Vagina (tissue), 2 donors: ENCODE measurements around the gene VIPR2. TPM values are rescaled to one million over a fixed set of nuclear protein-coding genes. Genes with fewer than 3 reads are reported as not detected.
"Not testable (repeated sequence)": the region's sequence is repeated elsewhere in the genome, so short reads cannot be mapped to it uniquely, and the experiment has no call there.

Experiments
- DNase-seq, 2 donors: peaks; one replicate each; pipeline ENCODE4 v3.0.0-alpha.2; 2017; ENCODE audit errors: extremely low spot score in 2 of 2
- H3K27ac ChIP-seq: fragments of 200-600 bp; sonication (generic); one replicate; pipeline ENCODE4 v1.5.1; 2019
- H3K27me3 ChIP-seq: fragments of 200-600 bp; sonication (generic); one replicate; pipeline ENCODE4 v1.5.1; 2019
- H3K36me3 ChIP-seq, 2 donors: fragments of 200-600 bp; sonication (generic); one replicate each; pipeline ENCODE4 v1.5.1; 2017 to 2019
- H3K4me1 ChIP-seq: fragments of 200-600 bp; sonication (generic); one replicate; pipeline ENCODE4 v1.5.1; 2019
- H3K4me3 ChIP-seq, 2 donors: fragments of 200-600 bp; sonication (generic); 1 replicate in 1 of 2; 2 replicates in 1 of 2; pipeline ENCODE4 v1.5.1; 2016 to 2019
- H3K9me3 ChIP-seq: fragments of 200-600 bp; sonication (generic); one replicate; pipeline ENCODE4 v1.5.1; 2019
- CTCF ChIP-seq, 3 experiments: fragments of 450-650 bp in 2 of 3; fragments of 200-600 bp in 1 of 3; sonication (generic) in 1 of 3; IDR thresholded peaks; one replicate each; pipeline ENCODE4 v1.5.1; 2017 to 2019; ENCODE audit warnings: antibody characterized with exemption in 3 of 3, mild to moderate bottlenecking in 2 of 3, moderate library complexity in 2 of 3
- POLR2A ChIP-seq, 2 donors: fragments of 450-650 bp; IDR thresholded peaks; one replicate each; pipeline ENCODE4 v1.6.1; 2017; ENCODE audit warnings: antibody characterized with exemption in 2 of 2, mild to moderate bottlenecking in 2 of 2, moderate library complexity in 2 of 2
- POLR2AphosphoS5 ChIP-seq, 2 donors: sonication (generic); formaldehyde crosslinking; IDR thresholded peaks; one replicate each; pipeline ENCODE4 v1.9.0; 2017; ENCODE audit warnings: antibody characterized with exemption in 2 of 2, mild to moderate bottlenecking in 2 of 2, low read depth in 1 of 2; ENCODE audit not compliant: insufficient read depth in 1 of 2
- intact Hi-C: fragments of 100-400 bp; cut with DNase I; formaldehyde crosslinking; loops from one replicate; pipeline ENCODE4 v1.15.1; 2023
- total RNA-seq: library from RNA; depleted of rRNA; stranded (reverse); fragments of >200 nt; gene quantifications from one replicate; pipeline ENCODE4 v1.2.3, GENCODE V29; 2016

Gene VIPR2
- total RNA-seq, 1 donor from 2014 or later: 11.3 TPM

GRCh38 chr7:159000859-159001435 lies 143.7 kb downstream of the VIPR2 start:
- TF ChIP-seq CTCF (IDR thresholded peaks at IDR 0.05): no peak
- no peak for TF ChIP-seq POLR2AphosphoS5 (IDR thresholded peaks at IDR 0.05; ENCODE audit: insufficient read depth in 1 of 2, low read depth in 1 of 2)
- TF ChIP-seq POLR2A (IDR thresholded peaks at IDR 0.05): no peak
- Histone ChIP-seq H3K36me3 (no peaks in the 10 kb centered on the region), H3K27ac (no peak overlapping the region), H3K9me3 (no peaks in the 10 kb centered on the region), H3K4me3 (no peak overlapping the region), H3K27me3 (no peaks in the 10 kb centered on the region), H3K4me1 (no peaks in the 10 kb centered on the region)
- no peak for DNase-seq
- intact Hi-C loops: no loop called here

GRCh38 chr7:159000070-159000469 lies 144.6 kb downstream of the VIPR2 start:
- Histone ChIP-seq H3K4me3 (no peak overlapping the region), H3K27ac (no peak overlapping the region), H3K27me3 (no peaks in the 10 kb centered on the region), H3K4me1 (no peaks in the 10 kb centered on the region), H3K9me3 (no peaks in the 10 kb centered on the region), H3K36me3 (no peaks in the 10 kb centered on the region)
- intact Hi-C loops: no loop called here
- TF ChIP-seq CTCF (IDR thresholded peaks at IDR 0.05): no peak
- TF ChIP-seq POLR2A (IDR thresholded peaks at IDR 0.05): no peak
- no peak for TF ChIP-seq POLR2AphosphoS5 (IDR thresholded peaks at IDR 0.05; ENCODE audit: insufficient read depth in 1 of 2, low read depth in 1 of 2)
- no peak for DNase-seq

- Histone ChIP-seq H3K27ac (no peak overlapping the region), H3K27me3 (no peaks in the 10 kb centered on the region), H3K36me3 (no peaks in the 10 kb centered on the region), H3K4me3 (no peak overlapping the region), H3K9me3 (no peaks in the 10 kb centered on the region), H3K4me1 (no peaks in the 10 kb centered on the region)
- intact Hi-C loops: no loop called here
- TF ChIP-seq POLR2AphosphoS5 (IDR thresholded peaks at IDR 0.05; ENCODE audit: insufficient read depth in 1 of 2, low read depth in 1 of 2) (no peak), CTCF (IDR thresholded peaks at IDR 0.05) (no peak), POLR2A (IDR thresholded peaks at IDR 0.05) (no peak)
- no peak for DNase-seq
Observed at GRCh38 chr7:158999496-158999895, 145.2 kb downstream of the VIPR2 start.

- H3K27me3 ChIP-seq, DNase-seq, H3K36me3 ChIP-seq, H3K27ac ChIP-seq, intact Hi-C loops, H3K9me3 ChIP-seq, H3K4me3 ChIP-seq, H3K4me1 ChIP-seq: not testable (repeated sequence)
Observed at GRCh38 chr7:158998261-158998660, 146.4 kb downstream of the VIPR2 start.

GRCh38 chr7:158997471-158997870 lies 147.2 kb downstream of the VIPR2 start:
- DNase-seq: no peak
- no peaks in the 10 kb centered on the region for H3K9me3 ChIP-seq
- no peak for TF ChIP-seq CTCF (IDR thresholded peaks at IDR 0.05)
- no peak for TF ChIP-seq POLR2AphosphoS5 (IDR thresholded peaks at IDR 0.05; ENCODE audit: insufficient read depth in 1 of 2, low read depth in 1 of 2)
- no peak for TF ChIP-seq POLR2A (IDR thresholded peaks at IDR 0.05)
- H3K27me3 ChIP-seq: peaks cover 3% of the 10 kb centered on the region
- intact Hi-C loops: no loop called here
- H3K27ac ChIP-seq: no peak overlapping the region
- H3K4me1 ChIP-seq: no peaks in the 10 kb centered on the region
- H3K4me3 ChIP-seq: peak overlapping the region in 1 of 2 donors; percentile 8
- H3K36me3 ChIP-seq: no peaks in the 10 kb centered on the region
